Measurements from ENCODE around the gene DRAXIN.

- no peak for TF ChIP-seq CTCF (IDR thresholded peaks at IDR 0.05)
- no peak for TF ChIP-seq POLR2A (IDR thresholded peaks at IDR 0.05)
Observed at GRCh38 chr1:11693024-11693590, 1.6 kb downstream of the DRAXIN start.

Data from heart left ventricle (tissue), 13 donors.